Pancreas (tissue), 10 donors: ENCODE measurements around the gene ARHGAP20. TPM values are rescaled to one million over a fixed set of nuclear protein-coding genes. Genes with fewer than 3 reads are reported as not detected.

Source experiments
- ATAC-seq, 4 donors: fragments of 200-7000 bp; cut with Tn5 transposase; one replicate each; pipeline versions ENCODE4 v1.8.0 to v1.9.1; 2020; ENCODE audit warnings: mild to moderate bottlenecking in 4 of 4, moderate library complexity in 4 of 4
- DNase-seq, 6 donors: peaks; one replicate each; pipeline ENCODE4 v3.0.0-alpha.2; 2020
- FAIRE-seq: peaks from 2 replicates; lab custom pipeline; 2012; peaks lifted over from hg19 to GRCh38; lab: Jason Lieb, UNC
- H3K27ac ChIP-seq, 4 donors: fragments of 200-600 bp; sonication (generic); 1 replicate in 3 of 4; 2 replicates in 1 of 4; pipeline versions ENCODE4 v1.5.0 to v1.8.0; 2020
- H3K27me3 ChIP-seq, 4 donors: fragments of 200-600 bp; one replicate each; pipeline ENCODE4 v1.8.0; 2021
- H3K36me3 ChIP-seq, 3 donors: fragments of 200-600 bp; sonication (generic) in 1 of 3; one replicate each; pipeline versions ENCODE4 v1.5.0 to v1.8.0; 2020 to 2021
- H3K4me1 ChIP-seq, 3 donors: fragments of 200-600 bp; one replicate each; pipeline ENCODE4 v1.8.0; 2021
- H3K4me3 ChIP-seq, 4 donors: fragments of 200-600 bp; sonication (generic) in 2 of 4; one replicate each; pipeline versions ENCODE4 v1.5.0 to v1.8.0; 2020 to 2021
- H3K9me3 ChIP-seq, 4 donors: fragments of 200-600 bp; one replicate each; pipeline ENCODE4 v1.8.0; 2021
- CTCF ChIP-seq, 4 donors: fragments of 200-600 bp; sonication (generic) in 3 of 4; IDR thresholded peaks; one replicate each; pipeline versions ENCODE4 v1.5.0 to v1.8.0; 2021; ENCODE audit warnings: antibody characterized with exemption in 4 of 4
- WGBS, 2 donors: extraction: QIAGEN DNeasy Blood & Tissue Kit; methylation state at CpG; one replicate each; pipeline ENCODE4 v1.1.7; 2013; 5-methylcytosine and 5-hydroxymethylcytosine counted together
- intact Hi-C, 3 donors: fragments of 100-400 bp; cut with DNase I; formaldehyde crosslinking; loops; one replicate each; pipeline versions ENCODE4 v1.11.1 to v1.14.2; 2022
- polyA plus RNA-seq, 2 donors: library from polyadenylated mRNA; stranded (reverse); fragments of 200-250 nt; gene quantifications; one replicate each; pipeline ENCODE4 v1.2.3, GENCODE V29; 2013
- total RNA-seq, 6 donors: library from RNA; stranded (reverse); fragmentation: NEBNext Ultra II Directional in 4 of 6; extraction: Animal tissue kit (Norgen Biotek cat#: 25700) in 4 of 6; gene quantifications; one replicate each; pipeline versions ENCODE4 v1.2.1 to v1.2.4, GENCODE V29; 2021 to 2023
- donor health status: healthy with polysubstance abuse.
- donor health status: DM: no; HTN: no; CAD: no; lungs with moderate emphysema.
- donor health status: DM: no; HTN: no; CAD: no.
- donor health status: control.
- donor health status: control.
- donor health status: Bipolar disorder and iron deficiency.
- donor health status: DM: yes; HTN: yes; CAD: no.
- donor health status: DM: no; HTN: no; CAD: no.
- donor health status: DM: no; HTN: no; CAD: no.
- donor health status: DM: yes; HTN: yes; CAD: no.

The ARHGAP20 gene
- total and polyA plus RNA-seq, 8 donors: 0.05 to 0.61 (median 0.16) TPM

GRCh38 chr11:110691926-110692325, 20.3 kb downstream of the ARHGAP20 start:
- H3K9me3 ChIP-seq: no peaks in the 10 kb centered on the region
- no peaks in the 10 kb centered on the region for H3K27me3 ChIP-seq
- no peaks in the 10 kb centered on the region for H3K4me1 ChIP-seq
- no peak for DNase-seq
- intact Hi-C loops: no loop called here
- H3K27ac ChIP-seq: no peak overlapping the region
- WGBS, 2 donors: 77 to 91% methylated on average over 4 of the region's 4 CpGs
- no peak overlapping the region for H3K4me3 ChIP-seq
- no peak for FAIRE-seq
- no peak for TF ChIP-seq CTCF (IDR thresholded peaks at IDR 0.05)
- no peaks in the 10 kb centered on the region for H3K36me3 ChIP-seq
- ATAC-seq: no peak

GRCh38 chr11:110689306-110689705, 22.9 kb downstream of the ARHGAP20 start:
- Histone ChIP-seq H3K9me3 (no peaks in the 10 kb centered on the region), H3K27me3 (peaks cover 0 to under 1% (median 0%) of the 10 kb centered on the region in 4 donors), H3K27ac (no peak overlapping the region), H3K4me1 (no peaks in the 10 kb centered on the region), H3K36me3 (no peaks in the 10 kb centered on the region), H3K4me3 (no peak overlapping the region)
- ATAC-seq (no peak), FAIRE-seq (peak; percentile 90), DNase-seq (no peak)
- 75 to 77% methylated on average over 4 of the region's 4 CpGs for WGBS, 2 donors
- intact Hi-C loops: no loop called here
- no peak for TF ChIP-seq CTCF (IDR thresholded peaks at IDR 0.05)

GRCh38 chr11:110679323-110679975, 32.8 kb downstream of the ARHGAP20 start:
- 50 to 59% methylated on average over 2 of the region's 2 CpGs for WGBS, 2 donors
- no peak for FAIRE-seq

GRCh38 chr11:110675548-110675947, 36.7 kb downstream of the ARHGAP20 start:
- peaks cover 0 to 4% (median 0%) of the 10 kb centered on the region in 4 donors for H3K9me3 ChIP-seq
- DNase-seq (no peak), ATAC-seq (no peak), FAIRE-seq (no peak)
- H3K27ac ChIP-seq: no peak overlapping the region
- no peaks in the 10 kb centered on the region for H3K4me1 ChIP-seq
- WGBS, 2 donors: 54 to 69% methylated on average over 2 of the region's 2 CpGs
- no peaks in the 10 kb centered on the region for H3K36me3 ChIP-seq
- intact Hi-C loops: no loop called here
- H3K4me3 ChIP-seq: no peak overlapping the region
- no peaks in the 10 kb centered on the region for H3K27me3 ChIP-seq
- TF ChIP-seq CTCF (IDR thresholded peaks at IDR 0.05): no peak

More at GRCh38 chr11:110679323-110679975, 32.8 kb downstream of the ARHGAP20 start:
- intact Hi-C loops: no loop called here
- TF ChIP-seq CTCF (IDR thresholded peaks at IDR 0.05): no peak
- Histone ChIP-seq H3K27ac (no peak overlapping the region), H3K4me1 (no peaks in the 10 kb centered on the region), H3K9me3 (no peaks in the 10 kb centered on the region), H3K27me3 (peaks cover 0 to 5% (median 0%) of the 10 kb centered on the region in 4 donors), H3K4me3 (no peak overlapping the region), H3K36me3 (no peaks in the 10 kb centered on the region)
- ATAC-seq (no peak), DNase-seq (no peak)
